ENCODE results near the gene PIEZO1. TPM values are rescaled to one million over a fixed set of nuclear protein-coding genes. Genes with fewer than 3 reads are reported as not detected.

Gene PIEZO1
- total and polyA plus RNA-seq, 2 donors (not counting 3 experiments of a cell fraction or from before 2014, with no cell fraction given) = 298 to 322 TPM

DNA sequence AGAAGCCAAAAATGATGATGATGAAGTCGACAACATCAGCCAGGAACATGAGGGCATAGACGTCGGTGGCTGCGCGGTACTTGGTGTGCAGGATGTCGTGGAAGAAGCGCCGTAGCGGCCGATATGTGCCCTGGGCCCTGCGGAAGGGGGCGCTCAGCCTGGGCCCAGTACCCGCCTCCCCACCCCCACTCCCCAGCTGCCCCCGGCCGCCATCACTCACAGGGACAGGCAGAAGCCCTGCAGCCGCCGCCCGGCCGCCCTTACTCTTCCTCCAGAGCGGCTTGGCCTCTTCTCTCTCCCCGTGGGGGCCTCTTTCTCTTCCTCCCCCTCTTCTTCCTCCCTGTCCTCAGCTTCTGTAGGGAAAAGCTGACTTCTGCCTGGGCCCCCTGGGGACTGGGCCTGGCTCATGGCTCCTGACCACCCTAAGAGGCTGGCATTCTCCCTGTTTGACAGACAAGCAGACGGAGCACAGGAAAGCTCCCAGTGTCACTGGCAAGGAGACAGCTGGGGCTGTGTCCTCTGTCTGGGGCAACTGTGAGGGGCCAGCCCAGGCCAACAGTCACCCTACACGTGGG lies 64.5 kb downstream of the PIEZO1 start:
- Histone ChIP-seq H3K27ac (ENCODE audit: insufficient read depth, low read depth, low read length) (no peak overlapping the region), H4K20me1 (replicated peaks; ENCODE audit: control insufficient read depth, extremely low read depth, insufficient read depth, low read length) (no peaks in the 10 kb centered on the region), H3K9me1 (replicated peaks; ENCODE audit: control insufficient read depth, extremely low read depth, insufficient read depth, low read length) (no peaks in the 10 kb centered on the region), H3K27me3 (ENCODE audit: control insufficient read depth in 2 of 2, insufficient read depth in 2 of 2, low read length in 2 of 2) (no peaks in the 10 kb centered on the region), H2AFZ (ENCODE audit: low read depth, low read length) (no peak overlapping the region), H3K4me2 (ENCODE audit: insufficient read depth, low read length) (no peak overlapping the region), H3K79me2 (ENCODE audit: control insufficient read depth, insufficient read depth, low read length) (no peaks in the 10 kb centered on the region), H3K9ac (replicated peaks; ENCODE audit: extremely low read depth, insufficient read depth, low read length) (no peak overlapping the region), H3K9me3 (replicated peaks; ENCODE audit: control insufficient read depth, insufficient read depth, low read length) (no peaks in the 10 kb centered on the region), H3K4me3 (replicated peaks in 1 of 3; ENCODE audit: insufficient read depth in 1 of 3, low read depth in 1 of 3, low read length in 3 of 3) (no peak overlapping the region), H3K4me1 (ENCODE audit: control insufficient read depth, extremely low read depth, insufficient read depth, low read length) (no peaks in the 10 kb centered on the region), H3K36me3 (ENCODE audit: control insufficient read depth in 2 of 2, extremely low read depth in 1 of 2, insufficient read depth in 2 of 2, low read length in 2 of 2) (peaks cover 20 to 83% of the 10 kb centered on the region in 2 experiments)
- no peak for DNase-seq (ENCODE audit: low read depth, low spot score)
- no TSS peak for BruUV-seq (replicated peaks)
- CTCF ChIA-PET = interaction anchor here (0.6 to 4.1 kb wide), 2 partner anchors 16 to 74 kb away, joined by 3 to 19 read pairs; no protein-coding TSS in a partner anchor
- intact Hi-C loops (cut with micrococcal nuclease) = no loop called here
- dilution Hi-C loops (cut with MboI; ENCODE audit: extremely low pct_ligation_motif_present, low sequenced_read_pairs) = no loop called here
- no peak for FAIRE-seq
- TF ChIP-seq FOS (IDR thresholded peaks at IDR 0.05; ENCODE audit: borderline replicate concordance, insufficient read depth, low read length) (no peak), JUN (IDR thresholded peaks at IDR 0.05; ENCODE audit: borderline replicate concordance, insufficient read depth, insufficient read length, low read depth) (no peak), GATA2 (IDR thresholded peaks at IDR 0.05; ENCODE audit: insufficient read depth, insufficient read length, low read depth, low read length) (no peak), POLR2AphosphoS5 (IDR thresholded peaks at IDR 0.05; ENCODE audit: insufficient read depth, low read depth, low read length) (no peak), MYC (IDR thresholded peaks at IDR 0.05; ENCODE audit: low read depth, low read length) (no peak), POLR2A (IDR thresholded peaks at IDR 0.05; ENCODE audit: low read depth, low read length) (no peak), EZH2 (IDR thresholded peaks at IDR 0.05; ENCODE audit: borderline replicate concordance, low read depth, low read length, severe bottlenecking) (no peak)
- TF ChIP-seq, protein P1, sequence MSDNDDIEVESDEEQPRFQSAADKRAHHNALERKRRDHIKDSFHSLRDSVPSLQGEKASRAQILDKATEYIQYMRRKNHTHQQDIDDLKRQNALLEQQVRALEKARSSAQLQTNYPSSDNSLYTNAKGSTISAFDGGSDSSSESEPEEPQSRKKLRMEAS (IDR thresholded peaks at IDR 0.05; ENCODE audit: insufficient read depth, insufficient read length) = no peak
- TF ChIP-seq, protein P2, sequence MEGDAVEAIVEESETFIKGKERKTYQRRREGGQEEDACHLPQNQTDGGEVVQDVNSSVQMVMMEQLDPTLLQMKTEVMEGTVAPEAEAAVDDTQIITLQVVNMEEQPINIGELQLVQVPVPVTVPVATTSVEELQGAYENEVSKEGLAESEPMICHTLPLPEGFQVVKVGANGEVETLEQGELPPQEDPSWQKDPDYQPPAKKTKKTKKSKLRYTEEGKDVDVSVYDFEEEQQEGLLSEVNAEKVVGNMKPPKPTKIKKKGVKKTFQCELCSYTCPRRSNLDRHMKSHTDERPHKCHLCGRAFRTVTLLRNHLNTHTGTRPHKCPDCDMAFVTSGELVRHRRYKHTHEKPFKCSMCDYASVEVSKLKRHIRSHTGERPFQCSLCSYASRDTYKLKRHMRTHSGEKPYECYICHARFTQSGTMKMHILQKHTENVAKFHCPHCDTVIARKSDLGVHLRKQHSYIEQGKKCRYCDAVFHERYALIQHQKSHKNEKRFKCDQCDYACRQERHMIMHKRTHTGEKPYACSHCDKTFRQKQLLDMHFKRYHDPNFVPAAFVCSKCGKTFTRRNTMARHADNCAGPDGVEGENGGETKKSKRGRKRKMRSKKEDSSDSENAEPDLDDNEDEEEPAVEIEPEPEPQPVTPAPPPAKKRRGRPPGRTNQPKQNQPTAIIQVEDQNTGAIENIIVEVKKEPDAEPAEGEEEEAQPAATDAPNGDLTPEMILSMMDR (IDR thresholded peaks at IDR 0.05; ENCODE audit: extremely low read depth in 1 of 2, insufficient read depth in 1 of 2, low read depth in 1 of 2, low read length in 2 of 2) = no peak
- POLR2A ChIA-PET = no interaction called here
